Measurements from ENCODE around the gene TTC39A. TPM values are rescaled to one million over a fixed set of nuclear protein-coding genes. Genes with fewer than 3 reads are reported as not detected.

Gene TTC39A
- total and polyA plus RNA-seq, 4 experiments from 2014 or later, result not detected

DNA sequence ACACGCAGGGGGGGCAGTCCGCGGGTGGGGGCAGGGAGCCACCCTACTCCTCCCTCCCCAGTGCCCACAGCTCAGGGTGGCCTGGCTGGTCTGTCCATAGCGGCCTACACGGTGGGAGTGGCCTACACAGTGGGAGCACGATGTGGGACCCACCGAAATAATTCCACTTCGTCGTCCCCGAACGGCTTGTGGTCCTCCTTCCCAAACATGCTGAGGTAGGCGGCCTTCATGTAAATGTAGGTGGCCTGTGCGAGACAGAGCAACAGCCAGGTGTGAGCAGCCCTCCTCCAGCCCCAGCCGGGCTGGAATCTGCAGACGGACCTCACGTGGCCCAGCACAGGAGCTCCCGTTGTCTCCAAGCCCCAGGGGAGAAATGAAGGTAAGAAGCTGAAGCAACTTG lies 34.4 kb downstream of the TTC39A start:
- Mint-ChIP-seq H3K4me3 (peak overlapping the region in 4 of 8 donors; percentile 13 to 79 (median 52)), H3K36me3 (no peaks in the 10 kb centered on the region), H3K4me1 (peaks cover 4 to 30% (median 12%) of the 10 kb centered on the region in 4 donors), H3K9me3 (no peaks in the 10 kb centered on the region), H3K27me3 (no peaks in the 10 kb centered on the region), H3K27ac (peak overlapping the region in 1 of 7 donors; percentile 52)
- intact Hi-C loops (cut with micrococcal nuclease), result loop anchor here (2.0 to 5.0 kb wide), 3 partner anchors 104 to 423 kb away; no protein-coding TSS in a partner anchor
- no peak overlapping the region for H3K27ac ChIP-seq (ENCODE audit: low read depth, low read length)
- H3K27me3 ChIP-seq (ENCODE audit: insufficient read depth, low read length), result no peaks in the 10 kb centered on the region
- DNase-seq, result no peak
- H3K4me1 ChIP-seq (ENCODE audit: insufficient read depth, low read length), result peaks cover 12% of the 10 kb centered on the region
- no peaks in the 10 kb centered on the region for H3K36me3 ChIP-seq (ENCODE audit: insufficient read depth, low read length)
- H3K9me3 ChIP-seq (ENCODE audit: control insufficient read depth in 1 of 2, low read length in 2 of 2), result no peaks in the 10 kb centered on the region
- H3K4me3 ChIP-seq (ENCODE audit: low read length in 2 of 2), result no peak overlapping the region
- POLR2A ChIA-PET (ENCODE audit: partially characterized antibody), result no interaction called here
- CTCF ChIA-PET (ENCODE audit: partially characterized antibody), result interaction anchor here (0.9 to 3.3 kb wide), 7 partner anchors 8 to 522 kb away, joined by 3 to 24 read pairs (median 7); no protein-coding TSS in a partner anchor

DNA sequence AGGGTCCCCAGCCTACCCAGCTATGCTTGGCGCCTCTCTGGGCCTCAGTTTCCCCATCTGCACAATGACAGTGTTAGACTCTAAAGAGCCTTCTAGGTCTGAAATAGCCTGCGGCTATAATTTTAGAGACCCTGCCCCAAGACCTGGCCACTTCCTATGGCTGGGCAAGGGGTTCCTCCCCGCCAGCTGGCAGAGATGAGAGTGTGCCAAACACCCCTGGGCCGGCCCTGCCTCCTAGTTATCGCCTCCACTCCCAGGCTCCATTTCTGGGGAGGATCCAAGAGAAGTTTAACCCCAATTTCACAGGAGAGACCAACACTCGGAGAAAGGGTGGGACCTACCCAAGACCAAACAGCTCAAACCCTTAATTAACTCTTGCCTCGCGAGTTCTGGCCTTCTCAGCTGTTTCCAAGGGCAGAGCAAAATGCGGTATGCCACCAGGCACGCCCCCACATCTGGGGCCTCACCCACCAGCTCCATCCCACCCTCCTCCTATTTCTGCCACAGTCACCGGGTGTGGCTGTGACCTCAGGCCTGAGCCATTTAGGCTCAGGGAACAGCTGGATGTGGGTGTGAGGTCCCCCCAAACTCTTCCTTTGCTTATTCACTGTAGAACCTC lies 35.7 kb downstream of the TTC39A start:
- Mint-ChIP-seq H3K27me3 (no peaks in the 10 kb centered on the region), H3K4me1 (peaks cover 4 to 30% (median 12%) of the 10 kb centered on the region in 4 donors), H3K36me3 (no peaks in the 10 kb centered on the region), H3K9me3 (no peaks in the 10 kb centered on the region), H3K27ac (no peak overlapping the region), H3K4me3 (no peak overlapping the region)
- no peaks in the 10 kb centered on the region for H3K36me3 ChIP-seq (ENCODE audit: insufficient read depth, low read length)
- ChIA-PET POLR2A (ENCODE audit: partially characterized antibody) (no interaction called here), CTCF (ENCODE audit: partially characterized antibody) (interaction anchor here (0.9 to 3.3 kb wide), 4 partner anchors 11 to 241 kb away, joined by 3 to 24 read pairs (median 10); no protein-coding TSS in a partner anchor)
- intact Hi-C loops (cut with micrococcal nuclease), result loop anchor here (5.0 kb wide), 1 partner anchor 102 kb away; no protein-coding TSS in a partner anchor
- H3K27me3 ChIP-seq (ENCODE audit: insufficient read depth, low read length), result no peaks in the 10 kb centered on the region
- DNase-seq, result no peak
- H3K27ac ChIP-seq (ENCODE audit: low read depth, low read length), result no peak overlapping the region
- no peaks in the 10 kb centered on the region for H3K9me3 ChIP-seq (ENCODE audit: control insufficient read depth in 1 of 2, low read length in 2 of 2)
- no peak overlapping the region for H3K4me3 ChIP-seq (ENCODE audit: low read length in 2 of 2)
- peaks cover 12% of the 10 kb centered on the region for H3K4me1 ChIP-seq (ENCODE audit: insufficient read depth, low read length)

DNA sequence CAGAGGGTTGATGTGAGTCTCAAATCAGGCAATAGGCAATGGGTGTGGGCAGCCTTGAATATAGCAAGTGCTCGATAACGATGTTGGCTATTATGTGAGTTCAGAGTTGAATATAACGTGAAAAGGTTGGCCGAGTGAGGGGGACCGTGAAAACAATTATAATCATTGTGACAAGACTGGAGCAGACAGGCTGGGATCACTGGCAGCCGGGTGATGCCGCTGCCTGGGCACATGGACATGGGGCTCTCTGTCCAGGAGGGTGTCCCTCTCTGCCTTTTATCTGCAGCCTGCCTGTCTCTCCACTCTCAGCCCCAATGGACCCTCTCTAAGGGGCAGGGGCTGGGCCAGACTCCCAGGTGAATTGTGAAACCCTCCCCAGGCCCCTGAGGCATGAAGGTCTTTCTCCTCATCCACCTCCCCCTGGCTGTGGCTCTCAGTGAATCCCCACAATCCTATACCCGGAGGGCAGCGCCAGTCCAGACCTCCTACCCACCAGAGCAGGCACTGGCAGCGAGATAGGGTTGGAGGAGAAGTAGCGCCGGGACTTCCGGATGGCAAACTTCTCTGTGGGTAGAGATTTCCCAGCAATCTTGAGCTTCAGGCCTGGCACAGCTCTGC lies 36.4 kb downstream of the TTC39A start:
- Histone ChIP-seq H3K4me3 (ENCODE audit: low read length in 2 of 2) (no peak overlapping the region), H3K4me1 (ENCODE audit: insufficient read depth, low read length) (peaks cover 12% of the 10 kb centered on the region), H3K27me3 (ENCODE audit: insufficient read depth, low read length) (no peaks in the 10 kb centered on the region), H3K9me3 (ENCODE audit: control insufficient read depth in 1 of 2, low read length in 2 of 2) (no peaks in the 10 kb centered on the region), H3K27ac (ENCODE audit: low read depth, low read length) (no peak overlapping the region), H3K36me3 (ENCODE audit: insufficient read depth, low read length) (no peaks in the 10 kb centered on the region)
- Mint-ChIP-seq H3K36me3 (peaks cover 0 to 5% of the 10 kb centered on the region in 2 donors), H3K9me3 (no peaks in the 10 kb centered on the region), H3K27ac (peak overlapping the region in 1 of 7 donors; percentile 18), H3K27me3 (no peaks in the 10 kb centered on the region), H3K4me3 (no peak overlapping the region), H3K4me1 (peaks cover 4 to 30% (median 12%) of the 10 kb centered on the region in 4 donors)
- DNase-seq, result no peak
- intact Hi-C loops (cut with micrococcal nuclease), result no loop called here
- CTCF ChIA-PET (ENCODE audit: partially characterized antibody), result interaction anchor here (0.9 kb wide), 1 partner anchor 241 kb away, joined by 3 read pairs; no protein-coding TSS in a partner anchor
- POLR2A ChIA-PET (ENCODE audit: partially characterized antibody), result no interaction called here

DNA sequence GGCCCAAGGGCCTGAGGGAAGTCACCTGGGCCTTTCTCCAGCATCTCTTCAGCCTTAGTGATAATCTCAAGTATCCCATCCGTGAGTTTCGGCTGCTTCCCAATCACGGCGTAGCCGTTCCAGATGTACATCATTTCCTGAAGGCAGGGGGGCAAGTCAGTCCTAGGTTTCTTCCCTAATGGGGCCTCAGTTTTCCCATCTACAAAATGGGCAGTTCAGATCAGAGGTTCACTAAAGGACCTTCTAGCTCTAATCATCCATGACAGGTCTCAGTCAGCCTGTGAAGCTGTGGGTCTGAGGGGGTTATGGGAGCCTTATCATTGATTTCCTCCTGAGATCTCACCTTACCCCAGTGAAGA lies 39.9 kb downstream of the TTC39A start:
- Mint-ChIP-seq H3K4me3 (no peak overlapping the region), H3K36me3 (peaks cover 0 to 5% of the 10 kb centered on the region in 2 donors), H3K27ac (no peak overlapping the region), H3K4me1 (peaks cover 0 to 4% (median 2%) of the 10 kb centered on the region in 4 donors), H3K27me3 (no peaks in the 10 kb centered on the region), H3K9me3 (no peaks in the 10 kb centered on the region)
- intact Hi-C loops (cut with micrococcal nuclease), result no loop called here
- ChIA-PET POLR2A (ENCODE audit: partially characterized antibody) (no interaction called here), CTCF (ENCODE audit: partially characterized antibody) (interaction anchor here (0.6 to 0.8 kb wide), 2 partner anchors 10 to 822 kb away, joined by 3 read pairs; no protein-coding TSS in a partner anchor)
- Histone ChIP-seq H3K36me3 (ENCODE audit: insufficient read depth, low read length) (no peaks in the 10 kb centered on the region), H3K4me1 (ENCODE audit: insufficient read depth, low read length) (no peaks in the 10 kb centered on the region), H3K27ac (ENCODE audit: low read depth, low read length) (no peak overlapping the region), H3K9me3 (ENCODE audit: control insufficient read depth in 1 of 2, low read length in 2 of 2) (no peaks in the 10 kb centered on the region), H3K27me3 (ENCODE audit: insufficient read depth, low read length) (no peaks in the 10 kb centered on the region), H3K4me3 (ENCODE audit: low read length in 2 of 2) (no peak overlapping the region)
- DNase-seq, result no peak

DNA sequence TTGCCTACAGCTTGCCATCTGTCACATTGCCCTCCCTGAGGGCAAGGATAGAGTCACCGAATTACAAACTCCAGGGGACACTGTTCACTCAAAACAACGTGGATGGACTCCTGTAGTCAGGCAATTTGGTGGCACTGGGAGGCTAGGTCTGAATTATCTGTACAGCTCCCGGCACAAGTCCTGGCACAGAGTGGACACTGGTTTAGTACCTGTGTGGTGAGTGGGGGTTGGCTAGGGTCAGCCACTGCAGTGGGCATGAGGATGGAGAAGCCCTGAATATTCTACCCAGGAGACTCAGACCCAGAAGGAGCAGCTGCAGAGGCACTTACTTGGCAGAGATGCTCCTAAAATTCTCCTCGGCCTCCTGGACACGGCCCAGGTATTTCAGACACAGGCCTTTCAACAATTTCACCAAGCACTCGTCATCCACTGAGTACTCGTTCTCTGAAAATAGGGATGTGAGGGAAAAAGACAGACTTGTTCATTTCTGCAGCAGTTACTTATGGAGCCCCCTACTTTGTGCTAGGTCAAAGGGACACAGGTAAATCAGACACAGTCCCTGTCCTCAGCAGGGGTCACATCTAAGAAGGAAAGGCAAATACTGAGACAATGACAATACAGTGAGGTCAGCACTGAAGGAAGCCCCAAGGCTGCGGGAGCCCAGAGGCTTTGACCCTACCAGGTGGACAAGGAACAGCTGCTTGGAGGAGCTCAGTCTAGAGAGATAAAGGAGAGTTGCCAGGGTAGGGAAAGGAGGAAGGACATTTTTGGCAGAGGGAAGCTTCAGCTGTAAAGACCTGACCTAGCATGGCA lies 40.5 kb downstream of the TTC39A start:
- Mint-ChIP-seq H3K4me3 (no peak overlapping the region), H3K9me3 (no peaks in the 10 kb centered on the region), H3K27ac (peak overlapping the region in 1 of 7 donors; percentile 19), H3K4me1 (no peaks in the 10 kb centered on the region), H3K36me3 (peaks cover 0 to 5% of the 10 kb centered on the region in 2 donors), H3K27me3 (no peaks in the 10 kb centered on the region)
- no peaks in the 10 kb centered on the region for H3K4me1 ChIP-seq (ENCODE audit: insufficient read depth, low read length)
- intact Hi-C loops (cut with micrococcal nuclease), result no loop called here
- ChIA-PET CTCF (ENCODE audit: partially characterized antibody) (interaction anchor here (0.8 kb wide), 1 partner anchor 10 kb away, joined by 3 read pairs; no protein-coding TSS in a partner anchor), POLR2A (ENCODE audit: partially characterized antibody) (no interaction called here)
- H3K4me3 ChIP-seq (ENCODE audit: low read length in 2 of 2), result no peak overlapping the region
- H3K27ac ChIP-seq (ENCODE audit: low read depth, low read length), result no peak overlapping the region
- H3K27me3 ChIP-seq (ENCODE audit: insufficient read depth, low read length), result no peaks in the 10 kb centered on the region
- DNase-seq, result no peak
- H3K9me3 ChIP-seq (ENCODE audit: control insufficient read depth in 1 of 2, low read length in 2 of 2), result no peaks in the 10 kb centered on the region
- H3K36me3 ChIP-seq (ENCODE audit: insufficient read depth, low read length), result no peaks in the 10 kb centered on the region

DNA sequence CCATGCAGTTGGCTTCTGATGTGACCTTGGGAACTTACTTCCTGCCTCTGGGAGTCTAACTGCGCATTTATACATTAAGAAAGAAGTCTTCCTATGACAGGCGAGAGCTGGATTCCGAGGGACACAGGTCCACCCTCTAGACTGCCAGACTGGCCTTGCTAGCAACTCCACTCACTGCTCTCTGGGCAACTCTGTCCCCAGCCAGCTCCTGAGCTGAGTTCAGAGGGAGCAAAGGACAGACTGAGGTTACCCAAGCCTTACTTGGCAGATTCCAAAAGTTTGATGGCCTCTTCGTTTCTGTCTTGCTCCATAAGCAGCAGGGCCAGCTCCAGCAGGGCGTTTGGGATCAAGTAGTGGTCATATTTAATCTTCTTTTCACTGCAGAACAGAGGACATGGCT lies 41.8 kb downstream of the TTC39A start:
- no peaks in the 10 kb centered on the region for H3K4me1 ChIP-seq (ENCODE audit: insufficient read depth, low read length)
- H3K4me3 Mint-ChIP-seq, result no peak overlapping the region
- H3K36me3 ChIP-seq (ENCODE audit: insufficient read depth, low read length), result no peaks in the 10 kb centered on the region
- H3K27ac Mint-ChIP-seq, result no peak overlapping the region
- no peaks in the 10 kb centered on the region for H3K27me3 Mint-ChIP-seq
- H3K9me3 ChIP-seq (ENCODE audit: control insufficient read depth in 1 of 2, low read length in 2 of 2), result no peaks in the 10 kb centered on the region
- H3K27ac ChIP-seq (ENCODE audit: low read depth, low read length), result no peak overlapping the region
- intact Hi-C loops (cut with micrococcal nuclease), result no loop called here
- no peaks in the 10 kb centered on the region for H3K4me1 Mint-ChIP-seq
- peaks cover 0 to 5% of the 10 kb centered on the region in 2 donors for H3K36me3 Mint-ChIP-seq
- POLR2A ChIA-PET (ENCODE audit: partially characterized antibody), result no interaction called here
- no peaks in the 10 kb centered on the region for H3K27me3 ChIP-seq (ENCODE audit: insufficient read depth, low read length)
- CTCF ChIA-PET (ENCODE audit: partially characterized antibody), result interaction anchor here (1.5 kb wide), 1 partner anchor 8 kb away, joined by 8 read pairs; no protein-coding TSS in a partner anchor
- no peaks in the 10 kb centered on the region for H3K9me3 Mint-ChIP-seq
- DNase-seq, result no peak
- no peak overlapping the region for H3K4me3 ChIP-seq (ENCODE audit: low read length in 2 of 2)

DNA sequence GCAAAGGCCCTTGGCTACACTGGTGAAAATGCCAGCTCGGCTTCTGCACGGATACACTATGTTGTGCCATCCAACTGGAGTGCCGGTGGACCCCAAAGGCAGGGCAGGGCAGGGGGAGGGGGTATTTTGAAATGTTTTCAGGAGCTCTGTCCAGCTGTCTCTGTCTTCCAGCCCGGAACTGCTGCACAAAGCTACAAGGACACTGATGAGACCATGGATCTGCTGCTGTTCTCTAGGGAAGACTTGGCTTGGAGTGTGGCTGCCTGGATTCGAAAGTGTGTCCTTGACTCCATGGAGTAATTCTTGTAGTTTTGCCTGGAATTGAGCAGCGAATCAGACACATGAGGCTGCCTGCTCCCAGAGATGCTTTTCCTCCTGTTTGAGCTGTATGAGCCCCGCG lies 42.4 kb downstream of the TTC39A start:
- H3K27me3 Mint-ChIP-seq, result no peaks in the 10 kb centered on the region
- no peak overlapping the region for H3K4me3 ChIP-seq (ENCODE audit: low read length in 2 of 2)
- no peaks in the 10 kb centered on the region for H3K4me1 Mint-ChIP-seq
- H3K36me3 ChIP-seq (ENCODE audit: insufficient read depth, low read length), result no peaks in the 10 kb centered on the region
- intact Hi-C loops (cut with micrococcal nuclease), result no loop called here
- CTCF ChIA-PET (ENCODE audit: partially characterized antibody), result interaction anchor here (1.5 kb wide), 1 partner anchor 9 kb away, joined by 8 read pairs; no protein-coding TSS in a partner anchor
- no peaks in the 10 kb centered on the region for H3K4me1 ChIP-seq (ENCODE audit: insufficient read depth, low read length)
- no peaks in the 10 kb centered on the region for H3K9me3 ChIP-seq (ENCODE audit: control insufficient read depth in 1 of 2, low read length in 2 of 2)
- POLR2A ChIA-PET (ENCODE audit: partially characterized antibody), result no interaction called here
- no peaks in the 10 kb centered on the region for H3K27me3 ChIP-seq (ENCODE audit: insufficient read depth, low read length)
- H3K4me3 Mint-ChIP-seq, result no peak overlapping the region
- H3K27ac ChIP-seq (ENCODE audit: low read depth, low read length), result no peak overlapping the region
- DNase-seq, result no peak
- no peak overlapping the region for H3K27ac Mint-ChIP-seq
- H3K36me3 Mint-ChIP-seq, result peaks cover 0 to 5% of the 10 kb centered on the region in 2 donors
- no peaks in the 10 kb centered on the region for H3K9me3 Mint-ChIP-seq

Data from CD4-positive, alpha-beta memory T cell (primary cell).